ENCODE data around the gene LAMTOR1.

Gene LAMTOR1

GRCh38 chr11:72105888-72106287 lies 2.8 kb upstream of the LAMTOR1 start, which contains the start of gene TOMT:
TOMT (plus strand) TSS chr11:72105924; CDS start chr11:72105952, 28 bp downstream.
- no peak for DNase-seq
- H3K4ac ChIP-seq (ENCODE audit: low read depth, low read length) = no peak within 1 kb of the TSS
- H2BK12ac ChIP-seq (ENCODE audit: low read length) = peak within 1 kb of the TSS; percentile 17
- H3K79me1 ChIP-seq (ENCODE audit: low read length) = peaks cover 12% of the 10 kb centered on the region
- no peak within 1 kb of the TSS for H4K91ac ChIP-seq (ENCODE audit: low read depth, low read length)
- H3K4me1 ChIP-seq (ENCODE audit: control insufficient read depth in 1 of 2, insufficient read depth in 2 of 2, low read length in 2 of 2) = peaks cover 11 to 14% of the 10 kb centered on the region in 2 experiments
- H3K18ac ChIP-seq (ENCODE audit: low read length) = no peak within 1 kb of the TSS
- H3K79me2 ChIP-seq (ENCODE audit: control insufficient read depth, insufficient read depth, low read length, poor library complexity) = peaks cover 11% of the 10 kb centered on the region
- no peak within 1 kb of the TSS for H3K4me2 ChIP-seq (ENCODE audit: low read length)
- no CpG with 5 or more reads among the region's 14 CpGs for WGBS (ENCODE audit: extremely low coverage, insufficient coverage, insufficient read length)
- no peak within 1 kb of the TSS for H3K14ac ChIP-seq (ENCODE audit: low read length)
- H2BK5ac ChIP-seq (ENCODE audit: low read depth, low read length, poor library complexity) = no peak within 1 kb of the TSS
- no peak within 1 kb of the TSS for H2BK120ac ChIP-seq (ENCODE audit: insufficient read depth, low read length, poor library complexity)
- H3K27me3 ChIP-seq (ENCODE audit: insufficient read depth, low read length) = no peaks in the 10 kb centered on the region
- H2AFZ ChIP-seq (ENCODE audit: insufficient read depth, low read length, poor library complexity) = no peak within 1 kb of the TSS
- no peak within 1 kb of the TSS for H4K12ac ChIP-seq (ENCODE audit: low read depth, low read length)
- no peak within 1 kb of the TSS for H3K23ac ChIP-seq (ENCODE audit: low read length)
- no peaks in the 10 kb centered on the region for H3K9me3 ChIP-seq (ENCODE audit: insufficient read depth, low read depth, low read length)
- H3K36me3 ChIP-seq (ENCODE audit: control insufficient read depth in 1 of 2, insufficient read depth in 2 of 2, low read length in 2 of 2) = peaks cover 9 to 19% of the 10 kb centered on the region in 2 experiments
- H2AK5ac ChIP-seq (ENCODE audit: low read length) = no peak within 1 kb of the TSS
- no peak within 1 kb of the TSS for H4K8ac ChIP-seq (ENCODE audit: low read depth, low read length)
- H3K27ac ChIP-seq (ENCODE audit: low read depth, low read length) = no peak within 1 kb of the TSS
- H3K4me3 ChIP-seq (ENCODE audit: low read depth, low read length) = no peak within 1 kb of the TSS
- H3K9ac ChIP-seq (ENCODE audit: low read length) = no peak within 1 kb of the TSS

GRCh38 chr11:72103754-72104167 lies 664 bp upstream of the LAMTOR1 start:
- WGBS (ENCODE audit: extremely low coverage, insufficient coverage, insufficient read length) = no CpG with 5 or more reads among the region's 11 CpGs
- Histone ChIP-seq H2AFZ (ENCODE audit: insufficient read depth, low read length, poor library complexity) (peak overlapping the region; percentile 82), H4K12ac (ENCODE audit: low read depth, low read length) (peak overlapping the region; percentile 89), H4K8ac (ENCODE audit: low read depth, low read length) (peak overlapping the region; percentile 97), H2BK5ac (ENCODE audit: low read depth, low read length, poor library complexity) (peak overlapping the region; percentile 28), H2BK120ac (ENCODE audit: insufficient read depth, low read length, poor library complexity) (no peak overlapping the region), H3K9me3 (ENCODE audit: insufficient read depth, low read depth, low read length) (no peaks in the 10 kb centered on the region), H3K4ac (ENCODE audit: low read depth, low read length) (peak overlapping the region; percentile 59), H3K79me2 (ENCODE audit: control insufficient read depth, insufficient read depth, low read length, poor library complexity) (peaks cover 11% of the 10 kb centered on the region), H2AK5ac (ENCODE audit: low read length) (peak overlapping the region; percentile 57), H2BK12ac (ENCODE audit: low read length) (no peak overlapping the region), H3K79me1 (ENCODE audit: low read length) (peaks cover 12% of the 10 kb centered on the region), H3K23ac (ENCODE audit: low read length) (no peak overlapping the region), H3K36me3 (ENCODE audit: control insufficient read depth in 1 of 2, insufficient read depth in 2 of 2, low read length in 2 of 2) (peaks cover 17 to 22% of the 10 kb centered on the region in 2 experiments), H3K14ac (ENCODE audit: low read length) (peak overlapping the region; percentile 31), H3K4me1 (ENCODE audit: control insufficient read depth in 1 of 2, insufficient read depth in 2 of 2, low read length in 2 of 2) (peaks cover 11 to 19% of the 10 kb centered on the region in 2 experiments), H3K27me3 (ENCODE audit: insufficient read depth, low read length) (no peaks in the 10 kb centered on the region), H4K91ac (ENCODE audit: low read depth, low read length) (peak overlapping the region; percentile 90), H3K4me3 (ENCODE audit: low read depth, low read length) (peak overlapping the region; percentile 18), H3K4me2 (ENCODE audit: low read length) (peak overlapping the region; percentile 54), H3K9ac (ENCODE audit: low read length) (no peak overlapping the region), H3K27ac (ENCODE audit: low read depth, low read length) (peak overlapping the region; percentile 40), H3K18ac (ENCODE audit: low read length) (peak overlapping the region; percentile 19)
- no peak for DNase-seq

DNA sequence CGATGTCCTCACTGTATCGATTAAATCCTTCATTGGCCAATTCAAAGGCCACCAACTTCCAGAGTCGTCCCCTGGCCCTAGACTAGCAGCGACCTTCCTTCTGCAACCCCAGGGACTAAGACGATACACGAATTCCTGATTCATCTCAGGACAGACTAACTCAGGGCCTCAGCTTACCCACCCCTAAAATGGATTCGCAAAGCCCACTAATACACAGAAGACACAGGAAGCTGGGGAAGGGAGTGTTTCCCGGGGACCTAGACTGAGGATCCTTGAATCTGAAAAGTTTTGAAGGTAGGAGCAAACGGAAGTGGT lies 509 bp downstream of the LAMTOR1 start:
- peak overlapping the region; percentile 92 for H3K18ac ChIP-seq (ENCODE audit: low read length)
- no peak overlapping the region for H3K23ac ChIP-seq (ENCODE audit: low read length)
- peak overlapping the region; percentile 84 for H2AFZ ChIP-seq (ENCODE audit: insufficient read depth, low read length, poor library complexity)
- peak overlapping the region; percentile 99 for H4K91ac ChIP-seq (ENCODE audit: low read depth, low read length)
- peak overlapping the region; percentile 88 for H2BK5ac ChIP-seq (ENCODE audit: low read depth, low read length, poor library complexity)
- peaks cover 12% of the 10 kb centered on the region for H3K79me1 ChIP-seq (ENCODE audit: low read length)
- H3K9ac ChIP-seq (ENCODE audit: low read length) = peak overlapping the region; percentile 99
- H4K8ac ChIP-seq (ENCODE audit: low read depth, low read length) = peak overlapping the region; percentile 93
- H4K12ac ChIP-seq (ENCODE audit: low read depth, low read length) = peak overlapping the region; percentile 90
- H3K79me2 ChIP-seq (ENCODE audit: control insufficient read depth, insufficient read depth, low read length, poor library complexity) = peaks cover 11% of the 10 kb centered on the region
- H3K4me2 ChIP-seq (ENCODE audit: low read length) = peak overlapping the region; percentile 70
- DNase-seq = no peak
- no peaks in the 10 kb centered on the region for H3K27me3 ChIP-seq (ENCODE audit: insufficient read depth, low read length)
- H3K14ac ChIP-seq (ENCODE audit: low read length) = peak overlapping the region; percentile 95
- peaks cover 11 to 19% of the 10 kb centered on the region in 2 experiments for H3K4me1 ChIP-seq (ENCODE audit: control insufficient read depth in 1 of 2, insufficient read depth in 2 of 2, low read length in 2 of 2)
- H2BK120ac ChIP-seq (ENCODE audit: insufficient read depth, low read length, poor library complexity) = peak overlapping the region; percentile 92
- peak overlapping the region; percentile 93 for H3K4me3 ChIP-seq (ENCODE audit: low read depth, low read length)
- peak overlapping the region; percentile 92 for H3K27ac ChIP-seq (ENCODE audit: low read depth, low read length)
- H3K4ac ChIP-seq (ENCODE audit: low read depth, low read length) = peak overlapping the region; percentile 87
- peak overlapping the region; percentile 55 for H2BK12ac ChIP-seq (ENCODE audit: low read length)
- whole genome bisulfite sequencing (ENCODE audit: extremely low coverage, insufficient coverage, insufficient read length) = no CpG with 5 or more reads among the region's 9 CpGs
- peaks cover 21 to 27% of the 10 kb centered on the region in 2 experiments for H3K36me3 ChIP-seq (ENCODE audit: control insufficient read depth in 1 of 2, insufficient read depth in 2 of 2, low read length in 2 of 2)
- no peaks in the 10 kb centered on the region for H3K9me3 ChIP-seq (ENCODE audit: insufficient read depth, low read depth, low read length)
- peak overlapping the region; percentile 81 for H2AK5ac ChIP-seq (ENCODE audit: low read length)

- Histone ChIP-seq H2BK12ac (ENCODE audit: low read length) (peak overlapping the region; percentile 55), H3K79me1 (ENCODE audit: low read length) (peaks cover 12% of the 10 kb centered on the region), H3K9me3 (ENCODE audit: insufficient read depth, low read depth, low read length) (no peaks in the 10 kb centered on the region), H4K91ac (ENCODE audit: low read depth, low read length) (peak overlapping the region; percentile 99), H2AK5ac (ENCODE audit: low read length) (peak overlapping the region; percentile 81), H3K9ac (ENCODE audit: low read length) (peak overlapping the region; percentile 99), H3K79me2 (ENCODE audit: control insufficient read depth, insufficient read depth, low read length, poor library complexity) (peaks cover 11% of the 10 kb centered on the region), H2BK120ac (ENCODE audit: insufficient read depth, low read length, poor library complexity) (peak overlapping the region; percentile 92), H4K12ac (ENCODE audit: low read depth, low read length) (peak overlapping the region; percentile 90), H3K18ac (ENCODE audit: low read length) (no peak overlapping the region), H3K23ac (ENCODE audit: low read length) (no peak overlapping the region), H3K4me1 (ENCODE audit: control insufficient read depth in 1 of 2, insufficient read depth in 2 of 2, low read length in 2 of 2) (peaks cover 11 to 19% of the 10 kb centered on the region in 2 experiments), H3K4me3 (ENCODE audit: low read depth, low read length) (peak overlapping the region; percentile 93), H2AFZ (ENCODE audit: insufficient read depth, low read length, poor library complexity) (no peak overlapping the region), H3K27ac (ENCODE audit: low read depth, low read length) (peak overlapping the region; percentile 92), H3K14ac (ENCODE audit: low read length) (peak overlapping the region; percentile 95), H3K27me3 (ENCODE audit: insufficient read depth, low read length) (no peaks in the 10 kb centered on the region), H4K8ac (ENCODE audit: low read depth, low read length) (peak overlapping the region; percentile 85), H3K4ac (ENCODE audit: low read depth, low read length) (peak overlapping the region; percentile 87), H3K4me2 (ENCODE audit: low read length) (peak overlapping the region; percentile 70), H2BK5ac (ENCODE audit: low read depth, low read length, poor library complexity) (peak overlapping the region; percentile 23), H3K36me3 (ENCODE audit: control insufficient read depth in 1 of 2, insufficient read depth in 2 of 2, low read length in 2 of 2) (peaks cover 25 to 30% of the 10 kb centered on the region in 2 experiments)
- WGBS (ENCODE audit: extremely low coverage, insufficient coverage, insufficient read length) = no CpG with 5 or more reads among the region's 4 CpGs
- no peak for DNase-seq
Measured at GRCh38 chr11:72102162-72102561, 935 bp downstream of the LAMTOR1 start.

All from trophoblast cell (in vitro differentiated cells and primary cell).